Mesothelial cell of epicardium (in vitro differentiated cells): Measurements from ENCODE around the gene CLEC19A. TPM values are rescaled to one million over a fixed set of nuclear protein-coding genes. Genes with fewer than 3 reads are reported as not detected.

ENCODE experiments used
- DNase-seq, 2 experiments: peaks; one replicate each; pipeline ENCODE4 v3.0.0; 2021; ENCODE audit warnings: low spot score in 2 of 2; ENCODE audit not compliant: unreplicated experiment in 2 of 2
- H3K27ac Mint-ChIP-seq: 2 replicates; pipeline ENCODE4 v1.8.0; 2021; ENCODE audit warnings: mixed read lengths
- H3K27me3 Mint-ChIP-seq: 2 replicates; pipeline ENCODE4 v1.8.0; 2021; ENCODE audit warnings: low read depth, mixed read lengths
- H3K36me3 Mint-ChIP-seq: 2 replicates; pipeline ENCODE4 v1.8.0; 2021; ENCODE audit warnings: mixed read lengths
- H3K4me1 Mint-ChIP-seq: 2 replicates; pipeline ENCODE4 v1.8.0; 2021; ENCODE audit warnings: mixed read lengths
- H3K4me3 Mint-ChIP-seq: 2 replicates; pipeline ENCODE4 v1.8.0; 2021; ENCODE audit warnings: mild to moderate bottlenecking, moderate library complexity, mixed read lengths
- H3K9me3 Mint-ChIP-seq: 2 replicates; pipeline ENCODE4 v1.8.0; 2021; ENCODE audit warnings: mixed read lengths
- total RNA-seq: library from RNA; stranded (reverse); gene quantifications from 3 replicates; pipeline ENCODE4 v1.2.1, GENCODE V29; 2021
- TF ChIP-seq, protein P1 (sequence below): fragments of 200-600 bp; sonication (generic); IDR thresholded peaks from one replicate; pipeline ENCODE4 v1.5.0; 2021; ENCODE audit warnings: antibody characterized with exemption; ENCODE audit not compliant: unreplicated experiment

Gene CLEC19A
- total RNA-seq, 1 donor from 2014 or later, result not detected

DNA sequence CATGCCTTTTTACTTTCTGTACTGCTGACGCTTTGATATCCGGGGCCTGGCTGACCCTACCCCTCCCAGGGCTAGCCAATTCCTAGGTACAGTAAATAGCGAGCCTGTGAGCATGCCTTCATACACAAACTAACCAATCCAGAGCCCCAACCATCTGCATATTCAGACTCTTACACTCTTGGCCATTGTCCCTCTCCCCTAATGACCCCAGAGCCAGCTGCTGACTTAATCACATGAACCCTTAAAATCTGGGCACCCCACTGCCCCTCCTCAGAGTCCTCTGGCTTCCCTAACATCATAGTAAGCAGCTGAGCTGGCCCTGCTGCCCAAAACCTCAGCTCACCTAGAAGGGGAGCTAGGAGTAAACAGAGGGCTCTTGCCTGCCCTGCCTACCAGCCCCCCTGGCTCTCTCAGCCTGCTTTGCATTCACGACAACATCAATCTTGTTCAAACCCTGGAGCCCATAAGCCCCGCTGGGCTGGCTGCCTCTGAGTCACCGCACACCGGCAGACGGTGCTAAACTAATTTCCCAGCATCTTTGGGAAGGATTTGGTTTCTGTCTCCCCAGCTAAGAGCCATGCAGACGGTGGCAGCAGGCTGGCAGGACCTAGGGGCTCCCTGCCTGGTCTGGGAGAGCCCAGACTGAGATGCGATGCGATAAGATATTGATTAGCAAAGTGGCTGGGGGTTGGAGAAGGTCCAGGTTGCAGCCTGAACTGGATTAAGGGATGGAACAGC, 63.2 kb downstream of the CLEC19A start:
- Mint-ChIP-seq H3K27me3 (peaks cover 7% of the 10 kb centered on the region), H3K27ac (no peak overlapping the region), H3K4me3 (no peak overlapping the region), H3K36me3 (no peaks in the 10 kb centered on the region), H3K4me1 (peaks cover 8% of the 10 kb centered on the region), H3K9me3 (no peaks in the 10 kb centered on the region)
- peak in 1 of 2 experiments; percentile 39 for DNase-seq
- TF ChIP-seq, protein P1, sequence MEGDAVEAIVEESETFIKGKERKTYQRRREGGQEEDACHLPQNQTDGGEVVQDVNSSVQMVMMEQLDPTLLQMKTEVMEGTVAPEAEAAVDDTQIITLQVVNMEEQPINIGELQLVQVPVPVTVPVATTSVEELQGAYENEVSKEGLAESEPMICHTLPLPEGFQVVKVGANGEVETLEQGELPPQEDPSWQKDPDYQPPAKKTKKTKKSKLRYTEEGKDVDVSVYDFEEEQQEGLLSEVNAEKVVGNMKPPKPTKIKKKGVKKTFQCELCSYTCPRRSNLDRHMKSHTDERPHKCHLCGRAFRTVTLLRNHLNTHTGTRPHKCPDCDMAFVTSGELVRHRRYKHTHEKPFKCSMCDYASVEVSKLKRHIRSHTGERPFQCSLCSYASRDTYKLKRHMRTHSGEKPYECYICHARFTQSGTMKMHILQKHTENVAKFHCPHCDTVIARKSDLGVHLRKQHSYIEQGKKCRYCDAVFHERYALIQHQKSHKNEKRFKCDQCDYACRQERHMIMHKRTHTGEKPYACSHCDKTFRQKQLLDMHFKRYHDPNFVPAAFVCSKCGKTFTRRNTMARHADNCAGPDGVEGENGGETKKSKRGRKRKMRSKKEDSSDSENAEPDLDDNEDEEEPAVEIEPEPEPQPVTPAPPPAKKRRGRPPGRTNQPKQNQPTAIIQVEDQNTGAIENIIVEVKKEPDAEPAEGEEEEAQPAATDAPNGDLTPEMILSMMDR, result no peak

GRCh38 chr16:19354371-19354770, 68.8 kb downstream of the CLEC19A start:
- DNase-seq, result no peak
- no peaks in the 10 kb centered on the region for H3K36me3 Mint-ChIP-seq
- H3K9me3 Mint-ChIP-seq, result peaks cover 3% of the 10 kb centered on the region
- TF ChIP-seq, protein P1, result no peak
- H3K27ac Mint-ChIP-seq, result no peak overlapping the region
- H3K27me3 Mint-ChIP-seq, result no peaks in the 10 kb centered on the region
- no peak overlapping the region for H3K4me3 Mint-ChIP-seq
- H3K4me1 Mint-ChIP-seq, result peaks cover 4% of the 10 kb centered on the region

DNA sequence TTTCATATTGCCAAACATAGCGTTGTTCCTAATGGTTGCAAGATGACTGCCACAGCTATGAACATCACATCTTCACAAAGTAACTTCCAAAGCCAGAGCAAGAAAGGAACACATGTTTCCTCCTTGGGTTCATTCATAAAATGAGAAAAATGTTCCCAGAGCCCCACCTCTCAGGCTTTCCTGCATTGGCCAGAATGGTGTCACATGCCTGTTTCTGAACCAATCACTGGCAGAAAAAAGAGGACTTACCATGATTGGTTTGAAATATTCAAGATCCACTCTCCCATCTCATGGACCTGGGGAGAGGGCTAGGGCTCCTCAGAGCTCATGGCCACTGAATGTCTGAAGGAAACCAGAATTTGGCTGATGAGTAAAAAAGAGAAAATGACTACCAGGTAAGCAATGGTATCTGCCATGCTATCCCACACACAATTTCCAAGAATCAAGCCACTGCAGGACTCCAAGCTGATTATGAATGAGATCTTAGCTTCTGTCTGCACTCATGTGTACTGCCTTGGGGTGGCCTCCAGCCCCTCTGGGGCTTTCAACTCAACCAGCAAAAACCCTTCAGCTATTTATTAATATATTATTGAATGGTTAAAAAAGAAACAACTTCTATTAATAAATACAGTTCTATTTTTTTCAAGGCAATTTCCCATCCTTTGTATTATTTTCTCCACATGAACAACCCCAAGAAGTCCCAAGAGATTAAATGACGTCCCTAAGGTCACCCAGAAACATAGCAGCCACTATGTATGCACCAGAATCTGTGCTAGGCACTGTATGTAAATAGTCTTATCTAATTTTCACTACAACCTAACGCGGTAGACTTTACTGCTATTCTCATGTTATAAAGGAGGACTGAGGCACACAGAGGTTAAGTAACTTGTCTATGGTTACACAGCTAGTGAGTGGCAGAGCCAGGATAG, 70.8 kb downstream of the CLEC19A start:
- H3K4me3 Mint-ChIP-seq, result no peak overlapping the region
- no peaks in the 10 kb centered on the region for H3K36me3 Mint-ChIP-seq
- no peak overlapping the region for H3K27ac Mint-ChIP-seq
- DNase-seq, result no peak
- H3K4me1 Mint-ChIP-seq, result peaks cover 4% of the 10 kb centered on the region
- TF ChIP-seq, protein P1, result no peak
- H3K27me3 Mint-ChIP-seq, result no peaks in the 10 kb centered on the region
- peaks cover 3% of the 10 kb centered on the region for H3K9me3 Mint-ChIP-seq

DNA sequence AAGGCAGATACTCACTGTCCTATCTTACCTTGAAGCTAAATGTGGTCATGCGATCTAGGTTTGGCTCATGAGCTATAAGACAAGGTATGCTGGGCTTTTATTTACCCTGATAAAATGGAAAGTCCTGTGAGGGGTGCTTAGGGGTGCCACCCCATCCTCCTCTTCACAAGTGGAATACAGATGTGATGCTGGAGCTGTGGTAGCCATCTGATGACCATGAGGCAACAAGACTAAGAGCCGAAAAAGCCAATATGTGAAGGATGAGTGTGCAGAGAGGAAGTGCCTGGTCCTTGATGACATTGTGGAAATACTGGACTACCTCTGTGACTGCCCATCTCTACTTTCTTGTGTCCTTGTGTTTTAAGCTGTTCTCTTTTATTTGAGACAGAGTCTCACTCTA, 74.0 kb downstream of the CLEC19A start:
- H3K36me3 Mint-ChIP-seq, result no peaks in the 10 kb centered on the region
- no peaks in the 10 kb centered on the region for H3K27me3 Mint-ChIP-seq
- TF ChIP-seq, protein P1, result no peak
- no peak overlapping the region for H3K4me3 Mint-ChIP-seq
- H3K9me3 Mint-ChIP-seq, result peaks cover 3% of the 10 kb centered on the region
- DNase-seq, result no peak
- H3K27ac Mint-ChIP-seq, result no peak overlapping the region
- H3K4me1 Mint-ChIP-seq, result peaks cover under 1% of the 10 kb centered on the region

Other genes starting within 250 kb of the CLEC19A start
- 29.2 to 31.7 TPM (median 31.3 TPM) in 3 replicates for gene COQ7, start 218.1 kb upstream of the CLEC19A start, total RNA-seq
- 39.2 to 40.0 TPM (median 39.3 TPM) in 3 replicates for gene ITPRIPL2, start 171.8 kb upstream of the CLEC19A start, total RNA-seq
- 7.4 to 8.6 TPM (median 7.5 TPM) in 3 replicates for gene SYT17, start 117.5 kb upstream of the CLEC19A start, total RNA-seq
- 1.4 to 2.2 TPM (median 1.6 TPM) in 3 replicates for gene TMC5, start 132.2 kb downstream of the CLEC19A start, total RNA-seq
- gene GDE1, start 236.4 kb downstream of the CLEC19A start, total RNA-seq, result 42.7 to 49.1 TPM (median 45.9 TPM) in 3 replicates
- 12.6 to 15.8 TPM (median 15.1 TPM) in 3 replicates for gene CCP110, start 238.2 kb downstream of the CLEC19A start, total RNA-seq